H1 (cell line): Measurements from ENCODE around the gene AHDC1. TPM values are rescaled to one million over a fixed set of nuclear protein-coding genes. Genes with fewer than 3 reads are reported as not detected.

ENCODE experiments used
- CHD2 ChIP-seq: IDR thresholded peaks from 2 replicates; pipeline ENCODE4 v1.6.1; 2012; ENCODE audit warnings: low read length, improper control_type of control experiment
- CTBP2 ChIP-seq: IDR thresholded peaks from 2 replicates; pipeline ENCODE4 v1.7.0; 2011; ENCODE audit warnings: borderline replicate concordance, mild to moderate bottlenecking, moderate library complexity, mixed read lengths, low read length; ENCODE audit not compliant: insufficient read depth, insufficient read length
- E2F6 ChIP-seq: IDR thresholded peaks from 2 replicates; pipeline ENCODE4 v1.6.1; 2012; ENCODE audit warnings: inconsistent platforms
- JUN ChIP-seq: IDR thresholded peaks from 2 replicates; pipeline ENCODE4 v1.6.1; 2011; ENCODE audit warnings: low read depth, mild to moderate bottlenecking, improper control_type of control experiment, low read length
- TEAD4 ChIP-seq: IDR thresholded peaks from 2 replicates; pipeline ENCODE4 v1.6.1; 2012; ENCODE audit warnings: low read depth, low read length, inconsistent platforms, mixed read lengths
- polyA plus RNA-seq, 7 experiments: library from polyadenylated mRNA; depleted of rRNA in 3 of 7; stranded (reverse) in 5 of 7; unstranded in 2 of 7; fragments of >200 nt in 5 of 7; fragments of 200-250 nt in 2 of 7; gene quantifications; 1 replicate in 5 of 7; 2 replicates in 1 of 7; 4 replicates in 1 of 7; pipeline versions ENCODE4 v1.2.1 to v1.2.3, GENCODE V29; 2011 to 2013; ENCODE audit warnings: missing spikeins in 2 of 7, mixed read lengths in 2 of 7
- total RNA-seq: library from RNA; stranded (reverse); fragmentation: NEBNext Ultra II Directional; extraction: Animal tissue kit (Norgen Biotek cat#: 25700); gene quantifications from 2 replicates; pipeline ENCODE4 v1.2.1, GENCODE V29; 2021

AHDC1 gene
- total and polyA plus RNA-seq, 2 of the 8 experiments (the other 6 are each of a cell fraction or from before 2014, with no cell fraction given): 4.4 to 35.1 TPM

GRCh38 chr1:27551953-27552312 is 52.0 kb downstream of the AHDC1 start (continued):
- TF ChIP-seq CTBP2 (no peak), JUN (no peak), TEAD4 (no peak), CHD2 (no peak), E2F6 (no peak)
